ENCODE data around the gene CD58. TPM values are rescaled to one million over a fixed set of nuclear protein-coding genes. Genes with fewer than 3 reads are reported as not detected.
A peak's percentile ranks its signal among the peaks of the same experiment; 100 is the strongest.

CD58 gene
- polyA plus RNA-seq, 1 of the 3 experiments (the other 2 are of a cell fraction): 18.1 TPM

- POLR2A ChIA-PET: interaction anchor here (0.9 to 1.0 kb wide), 2 partner anchors 11 to 47 kb away, joined by 3 read pairs; no protein-coding TSS in a partner anchor
- no peak for DNase-seq
- H3K9me3 ChIP-seq: no peaks in the 10 kb centered on the region
- no peak overlapping the region for H3K9ac ChIP-seq
- H4K20me1 ChIP-seq (ENCODE audit: insufficient read depth): no peaks in the 10 kb centered on the region
- H3F3A ChIP-seq (replicated peaks; ENCODE audit: insufficient read depth): no peaks in the 10 kb centered on the region
- no peaks in the 10 kb centered on the region for H3K9me2 ChIP-seq
- 51% methylated on average over 10 of the region's 10 CpGs for WGBS (ENCODE audit: low lambda C conversion rate)
- peak overlapping the region in 1 of 2 experiments; percentile 73; a peak in 2 of 4 replicates for H3K27ac ChIP-seq (ENCODE audit: low read depth in 2 of 2, low read length in 1 of 2)
- no peak overlapping the region for H3K4me2 ChIP-seq
- H3K36me3 ChIP-seq (replicated peaks in 1 of 2; ENCODE audit: control insufficient read depth in 1 of 2, insufficient read depth in 2 of 2, low read length in 1 of 2): no peaks in the 10 kb centered on the region
- H3K27me3 ChIP-seq (ENCODE audit: insufficient read depth): no peaks in the 10 kb centered on the region; the same call in 1 of the 2 replicates
- peak; percentile 14; the same call in 1 of the 2 replicates for TF ChIP-seq FOXJ3 (CRISPR knock-in tag; IDR thresholded peaks at IDR 0.05)
- no peak for TF ChIP-seq PBX3 (IDR thresholded peaks at IDR 0.05)
- no peak for TF ChIP-seq MXI1 (IDR thresholded peaks at IDR 0.05; ENCODE audit: low read depth, low read length)
- H2AFZ ChIP-seq (ENCODE audit: low read depth): no peak overlapping the region
- no peak overlapping the region for H3K4me3 ChIP-seq (ENCODE audit: low read depth in 2 of 2, low read length in 1 of 2)
- peaks cover 0 to 12% of the 10 kb centered on the region in 2 experiments; a peak in 3 of 4 replicates for H3K4me1 ChIP-seq (ENCODE audit: control insufficient read depth in 1 of 2, insufficient read depth in 2 of 2, low read depth in 1 of 2, low read length in 1 of 2)
- CTCF ChIA-PET: interaction anchor here (0.9 to 2.3 kb wide), 4 partner anchors 19 to 314 kb away, joined by 3 to 15 read pairs (median 3); no protein-coding TSS in a partner anchor
- H3K79me2 ChIP-seq (ENCODE audit: insufficient read depth): no peaks in the 10 kb centered on the region
Observed at GRCh38 chr1:116465845-116466685, 104.8 kb downstream of the CD58 start.

GRCh38 chr1:116465477-116465844 is 105.4 kb downstream of the CD58 start:
- H3K9me2 ChIP-seq: no peaks in the 10 kb centered on the region
- no peaks in the 10 kb centered on the region; the same call in 1 of the 2 replicates for H3K27me3 ChIP-seq (ENCODE audit: insufficient read depth)
- ChIA-PET CTCF (interaction anchor here (1.0 to 1.1 kb wide), 2 partner anchors 20 to 313 kb away, joined by 3 to 7 read pairs; no protein-coding TSS in a partner anchor), POLR2A (interaction anchor here (1.0 kb wide), 1 partner anchor 12 kb away, joined by 3 read pairs; no protein-coding TSS in a partner anchor)
- no peaks in the 10 kb centered on the region for H3F3A ChIP-seq (replicated peaks; ENCODE audit: insufficient read depth)
- H3K9ac ChIP-seq: no peak overlapping the region
- peaks cover 0 to 7% of the 10 kb centered on the region in 2 experiments; a peak in 3 of 4 replicates for H3K4me1 ChIP-seq (ENCODE audit: control insufficient read depth in 1 of 2, insufficient read depth in 2 of 2, low read depth in 1 of 2, low read length in 1 of 2)
- DNase-seq: no peak
- H4K20me1 ChIP-seq (ENCODE audit: insufficient read depth): no peaks in the 10 kb centered on the region
- H3K9me3 ChIP-seq: no peaks in the 10 kb centered on the region
- H3K27ac ChIP-seq (ENCODE audit: low read depth in 2 of 2, low read length in 1 of 2): no peak overlapping the region; a peak in 1 of 4 replicates
- WGBS (ENCODE audit: low lambda C conversion rate): 60% methylated on average over 4 of the region's 4 CpGs
- H3K4me2 ChIP-seq: no peak overlapping the region
- H3K79me2 ChIP-seq (ENCODE audit: insufficient read depth): no peaks in the 10 kb centered on the region
- no peak overlapping the region for H2AFZ ChIP-seq (ENCODE audit: low read depth)
- no peak overlapping the region for H3K4me3 ChIP-seq (ENCODE audit: low read depth in 2 of 2, low read length in 1 of 2)
- H3K36me3 ChIP-seq (replicated peaks in 1 of 2; ENCODE audit: control insufficient read depth in 1 of 2, insufficient read depth in 2 of 2, low read length in 1 of 2): no peaks in the 10 kb centered on the region
- TF ChIP-seq TEAD4 (IDR thresholded peaks at IDR 0.05; ENCODE audit: borderline replicate concordance, insufficient read depth) (no peak), CTCF (IDR thresholded peaks at IDR 0.05) (no peak), USF1 (IDR thresholded peaks at IDR 0.05; ENCODE audit: borderline replicate concordance, low read depth) (no peak), CHD2 (IDR thresholded peaks at IDR 0.05; ENCODE audit: low read length, partially characterized antibody) (no peak), POLR2AphosphoS5 (IDR thresholded peaks at IDR 0.05; ENCODE audit: low read depth, low read length) (no peak), TAF1 (IDR thresholded peaks at IDR 0.05; ENCODE audit: borderline replicate concordance, low read depth, low read length) (no peak), YY1 (IDR thresholded peaks at IDR 0.05; ENCODE audit: low read depth) (no peak), IRF3 (IDR thresholded peaks at IDR 0.05; ENCODE audit: low read depth, low read length) (no peak), EZH2phosphoT487 (IDR thresholded peaks at IDR 0.05; ENCODE audit: borderline replicate concordance, low read depth) (no peak), ELF1 (IDR thresholded peaks at IDR 0.05) (no peak), RAD21 (IDR thresholded peaks at IDR 0.05; ENCODE audit: low read length) (no peak), PBX3 (IDR thresholded peaks at IDR 0.05) (no peak), MEF2A (IDR thresholded peaks at IDR 0.05; ENCODE audit: borderline replicate concordance, low read depth) (no peak), EP300 (IDR thresholded peaks at IDR 0.05; ENCODE audit: borderline replicate concordance in 1 of 2, low read depth in 1 of 2, low read length in 1 of 2) (no peak), JUND (IDR thresholded peaks at IDR 0.05) (no peak)
